ENCODE results near the gene CRYBG1.

The CRYBG1 gene

GRCh38 chr6:106417572-106418147 is 57.1 kb downstream of the CRYBG1 start:
- no peak for DNase-seq (ENCODE audit: low read depth)
- TF ChIP-seq CTCF (IDR thresholded peaks at IDR 0.05; ENCODE audit: low read depth, low read length, missing control alignments) = no peak
- H3K4me3 ChIP-seq (ENCODE audit: low read depth, low read length) = no peak overlapping the region
- in situ Hi-C loops (cut with HindIII; ENCODE audit: low sequenced_read_pairs) = no loop called here

GRCh38 chr6:106419900-106420613 is 59.5 kb downstream of the CRYBG1 start:
- no peak for DNase-seq (ENCODE audit: low read depth)
- in situ Hi-C loops (cut with HindIII; ENCODE audit: low sequenced_read_pairs) = no loop called here
- no peak for TF ChIP-seq CTCF (IDR thresholded peaks at IDR 0.05; ENCODE audit: low read depth, low read length, missing control alignments)
- H3K4me3 ChIP-seq (ENCODE audit: low read depth, low read length) = no peak overlapping the region

GRCh38 chr6:106421496-106421895 is 61.0 kb downstream of the CRYBG1 start:
- in situ Hi-C loops (cut with HindIII; ENCODE audit: low sequenced_read_pairs) = no loop called here
- TF ChIP-seq CTCF (IDR thresholded peaks at IDR 0.05; ENCODE audit: low read depth, low read length, missing control alignments) = no peak

GRCh38 chr6:106422534-106422933 is 62.0 kb downstream of the CRYBG1 start:
- no peak for TF ChIP-seq CTCF (IDR thresholded peaks at IDR 0.05; ENCODE audit: low read depth, low read length, missing control alignments)
- no peak for DNase-seq (ENCODE audit: low read depth)
- in situ Hi-C loops (cut with HindIII; ENCODE audit: low sequenced_read_pairs) = no loop called here
- H3K4me3 ChIP-seq (ENCODE audit: low read depth, low read length) = no peak overlapping the region

More at GRCh38 chr6:106421496-106421895, 61.0 kb downstream of the CRYBG1 start:
- no peak overlapping the region for H3K4me3 ChIP-seq (ENCODE audit: low read depth, low read length)
- no peak for DNase-seq (ENCODE audit: low read depth)

- in situ Hi-C loops (cut with HindIII; ENCODE audit: low sequenced_read_pairs) = no loop called here
- DNase-seq (ENCODE audit: low read depth) = no peak
- no peak overlapping the region for H3K4me3 ChIP-seq (ENCODE audit: low read depth, low read length)
- TF ChIP-seq CTCF (IDR thresholded peaks at IDR 0.05; ENCODE audit: low read depth, low read length, missing control alignments) = no peak
Measured at GRCh38 chr6:106425382-106425781, 64.9 kb downstream of the CRYBG1 start.

- in situ Hi-C loops (cut with HindIII; ENCODE audit: low sequenced_read_pairs) = no loop called here
- DNase-seq (ENCODE audit: low read depth) = no peak
- H3K4me3 ChIP-seq (ENCODE audit: low read depth, low read length) = no peak overlapping the region
- no peak for TF ChIP-seq CTCF (IDR thresholded peaks at IDR 0.05; ENCODE audit: low read depth, low read length, missing control alignments)
Measured at GRCh38 chr6:106426250-106426970, 65.9 kb downstream of the CRYBG1 start.

Data from astrocyte of the cerebellum (primary cell).